ENCODE measurements around the gene CTNND2. TPM values are rescaled to one million over a fixed set of nuclear protein-coding genes. Genes with fewer than 3 reads are reported as not detected.

The CTNND2 gene
- polyA plus RNA-seq, 1 of the 3 experiments (the other 2 are of a cell fraction): not detected

- no peaks in the 10 kb centered on the region for H4K20me1 ChIP-seq (ENCODE audit: insufficient read depth)
- no peaks in the 10 kb centered on the region for H3K9me2 ChIP-seq
- H3K4me3 ChIP-seq (ENCODE audit: low read depth in 2 of 2, low read length in 1 of 2): no peak overlapping the region
- H2AFZ ChIP-seq (ENCODE audit: low read depth): no peak overlapping the region
- ChIA-PET CTCF (no interaction called here), POLR2A (no interaction called here)
- no peaks in the 10 kb centered on the region for H3K4me1 ChIP-seq (ENCODE audit: control insufficient read depth in 1 of 2, insufficient read depth in 2 of 2, low read depth in 1 of 2, low read length in 1 of 2)
- H3F3A ChIP-seq (replicated peaks; ENCODE audit: insufficient read depth): no peaks in the 10 kb centered on the region
- peaks cover 37% of the 10 kb centered on the region for H3K27me3 ChIP-seq (ENCODE audit: insufficient read depth)
- no peak overlapping the region for H3K9ac ChIP-seq
- H3K79me2 ChIP-seq (ENCODE audit: insufficient read depth): no peaks in the 10 kb centered on the region
- no peaks in the 10 kb centered on the region for H3K9me3 ChIP-seq
- WGBS (ENCODE audit: low lambda C conversion rate): 47% methylated on average over 5 of the region's 7 CpGs
- no peak for TF ChIP-seq REST (IDR thresholded peaks at IDR 0.05; ENCODE audit: low read depth, low read length)
- no peak for TF ChIP-seq RFX5 (IDR thresholded peaks at IDR 0.05; ENCODE audit: low read length)
- no peak for TF ChIP-seq FOSL2 (IDR thresholded peaks at IDR 0.05; ENCODE audit: borderline replicate concordance, low read depth)
- TF ChIP-seq EZH2phosphoT487 (IDR thresholded peaks at IDR 0.05; ENCODE audit: borderline replicate concordance, low read depth): no peak
- TF ChIP-seq ZBTB33 (IDR thresholded peaks at IDR 0.05; ENCODE audit: borderline replicate concordance, low read depth): no peak
- no peak for TF ChIP-seq EP300 (IDR thresholded peaks at IDR 0.05; ENCODE audit: borderline replicate concordance in 1 of 2, low read depth in 1 of 2, low read length in 1 of 2)
- TF ChIP-seq CTCF (IDR thresholded peaks at IDR 0.05): no peak
- TF ChIP-seq FOXJ3 (CRISPR knock-in tag; IDR thresholded peaks at IDR 0.05): no peak
- TF ChIP-seq SIN3A (IDR thresholded peaks at IDR 0.05; ENCODE audit: borderline replicate concordance, low read depth, low read length): no peak
- TF ChIP-seq MXI1 (IDR thresholded peaks at IDR 0.05; ENCODE audit: low read depth, low read length): no peak
- no peak for TF ChIP-seq MEF2A (IDR thresholded peaks at IDR 0.05; ENCODE audit: borderline replicate concordance, low read depth)
- TF ChIP-seq FOXM1 (IDR thresholded peaks at IDR 0.05; ENCODE audit: low read depth): no peak
- TF ChIP-seq SMC3 (IDR thresholded peaks at IDR 0.05; ENCODE audit: low read depth, low read length): no peak
- no peak for TF ChIP-seq YY1 (IDR thresholded peaks at IDR 0.05; ENCODE audit: low read depth)
- H3K4me2 ChIP-seq: no peak overlapping the region
- DNase-seq: no peak
- no peaks in the 10 kb centered on the region for H3K36me3 ChIP-seq (replicated peaks in 1 of 2; ENCODE audit: control insufficient read depth in 1 of 2, insufficient read depth in 2 of 2, low read length in 1 of 2)
- H3K27ac ChIP-seq (ENCODE audit: low read depth in 2 of 2, low read length in 1 of 2): no peak overlapping the region
These were observed 520.6 kb downstream of the CTNND2 start for GRCh38 chr5:11383506-11384095.

Data from SK-N-SH (cell line).